NK-92 treated with Interleukin-12 subunit alpha and Interleukin-12 subunit beta, amount 100 ng/mL, for 24 hours (cell line): ENCODE data around the gene AXIN2.

Source experiments
- DNase-seq: peaks from one replicate; lab custom pipeline; 2025; lab: John Stamatoyannopoulos, UW

AXIN2 gene

DNA sequence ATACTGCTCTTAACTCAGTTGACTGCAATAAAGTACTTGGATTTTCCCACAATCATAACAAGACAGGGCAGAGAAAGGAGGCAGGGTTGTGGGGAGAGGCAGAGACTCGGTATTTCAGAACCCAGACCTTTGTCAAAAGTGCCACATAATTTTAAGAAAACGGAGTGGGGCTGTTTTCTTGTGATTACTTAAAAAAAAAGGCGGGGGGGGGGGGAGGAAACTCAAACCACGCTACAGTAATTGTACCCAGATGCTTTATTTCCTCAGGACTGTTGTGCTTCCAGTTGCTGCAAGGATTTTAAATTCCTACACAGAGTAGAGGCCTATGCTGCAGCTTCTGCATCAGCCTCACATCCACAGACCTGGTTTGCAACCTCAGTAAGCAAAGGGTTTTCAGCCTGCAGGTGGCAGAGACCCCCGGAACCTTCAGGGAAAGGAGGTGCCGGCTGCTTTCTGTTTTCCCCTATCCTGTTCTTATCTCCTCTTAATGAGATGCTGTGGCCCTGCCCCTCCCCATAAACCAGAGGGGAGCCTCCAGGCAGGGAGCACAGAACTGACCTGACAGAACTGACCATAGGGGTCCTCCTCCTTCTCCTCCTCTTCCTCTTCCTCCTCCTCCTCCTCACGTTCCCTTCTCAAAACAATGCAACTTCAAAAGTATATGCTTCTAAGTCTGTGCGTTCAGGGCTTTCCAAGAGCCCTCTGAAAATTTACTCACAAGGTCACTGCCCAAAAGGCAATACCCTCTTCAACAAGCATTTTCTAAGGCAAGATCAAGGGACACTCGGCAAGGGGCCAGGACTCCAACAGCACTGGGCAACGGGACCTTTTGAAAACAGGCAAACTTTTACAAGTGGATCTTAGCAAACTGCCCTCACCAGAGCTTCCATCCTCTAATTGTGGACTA, 7.5 kb downstream of the AXIN2 start:
- DNase-seq, result no peak

- no peak for DNase-seq
Measured at GRCh38 chr17:65553009-65553645, 8.3 kb downstream of the AXIN2 start.

DNA sequence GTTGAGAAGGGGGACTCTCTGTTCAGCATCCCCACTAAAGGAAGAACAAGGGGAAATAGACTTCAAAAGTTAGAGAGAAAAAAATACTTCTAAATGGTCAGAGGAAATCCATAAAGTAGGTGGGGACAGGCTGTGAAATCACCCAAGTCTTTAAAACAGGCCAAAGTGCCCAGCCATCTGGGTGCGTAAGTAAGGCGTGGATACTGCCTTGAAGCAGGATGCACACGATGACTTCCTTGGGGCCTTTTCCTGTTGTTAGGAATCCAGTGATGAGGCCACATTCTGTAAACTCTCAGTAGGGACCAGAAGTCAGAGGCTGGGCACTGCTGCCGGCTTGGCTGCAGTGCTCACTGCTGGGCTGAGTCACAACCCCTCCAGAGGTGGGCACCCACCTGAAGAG, 9.2 kb downstream of the AXIN2 start:
- no peak for DNase-seq

GRCh38 chr17:65551267-65552040, 10.0 kb downstream of the AXIN2 start:
- no peak for DNase-seq

GRCh38 chr17:65550758-65551157, 10.7 kb downstream of the AXIN2 start:
- DNase-seq, result no peak

DNA sequence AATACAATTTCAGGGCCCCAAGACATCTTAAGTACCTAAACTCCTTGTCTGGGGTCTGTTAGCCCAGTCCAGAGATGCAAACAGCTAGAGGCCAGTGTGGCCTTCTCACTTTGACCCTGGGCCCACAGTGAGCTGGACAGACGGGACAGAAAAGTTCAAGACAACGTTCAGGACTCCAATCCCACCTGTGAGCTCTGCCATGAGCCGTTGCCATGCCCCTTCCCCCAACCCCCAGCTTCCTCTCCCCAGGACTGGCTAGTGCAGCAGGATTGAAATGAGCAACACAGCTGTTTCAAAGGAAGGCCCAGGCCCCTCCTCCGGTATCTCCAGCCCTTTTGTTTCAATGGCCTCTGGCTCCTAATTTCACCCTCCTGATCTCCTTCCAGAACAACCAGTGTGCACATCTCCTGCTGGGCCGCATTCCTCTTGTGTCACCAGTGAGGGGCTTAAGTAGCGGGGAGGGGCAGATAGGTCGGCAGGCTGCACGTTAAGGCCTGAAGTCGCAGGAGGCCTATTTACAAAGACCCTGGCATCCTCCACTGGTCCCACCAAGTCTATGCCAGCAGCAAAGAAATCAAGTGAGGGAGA, 11.3 kb downstream of the AXIN2 start:
- no peak for DNase-seq

DNA sequence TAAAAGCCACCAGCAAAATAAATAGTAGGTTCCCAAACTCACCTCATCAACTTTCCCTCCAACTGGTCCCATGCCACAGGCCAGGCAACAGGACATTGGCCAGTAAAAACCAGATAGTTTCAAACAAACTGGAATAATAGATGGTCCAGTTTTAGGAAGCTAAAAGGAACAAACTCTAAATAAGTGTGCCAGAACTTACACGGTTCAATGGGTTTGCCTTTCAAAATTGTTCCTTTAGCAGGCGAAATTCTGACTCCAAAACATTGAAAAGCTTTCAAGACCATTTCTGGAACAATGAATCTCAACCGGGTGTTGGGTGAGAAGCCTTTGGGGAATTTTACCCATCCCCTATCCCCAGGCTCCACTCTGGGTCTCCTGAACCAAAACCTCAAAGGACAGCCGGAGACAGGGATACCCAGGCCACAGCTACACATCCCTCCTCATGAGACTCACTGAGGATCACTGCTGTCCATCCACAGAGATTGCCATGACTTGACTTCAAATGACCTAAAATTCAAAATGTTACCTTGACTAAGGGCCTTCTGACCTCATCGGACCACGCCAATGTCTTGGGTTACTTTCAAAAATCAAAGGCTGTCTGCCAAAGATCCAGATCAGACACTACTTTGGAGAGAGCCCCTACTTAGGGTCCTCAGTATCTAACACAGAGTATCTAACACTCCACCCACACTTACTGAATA, 13.0 kb downstream of the AXIN2 start:
- DNase-seq, result no peak

DNA sequence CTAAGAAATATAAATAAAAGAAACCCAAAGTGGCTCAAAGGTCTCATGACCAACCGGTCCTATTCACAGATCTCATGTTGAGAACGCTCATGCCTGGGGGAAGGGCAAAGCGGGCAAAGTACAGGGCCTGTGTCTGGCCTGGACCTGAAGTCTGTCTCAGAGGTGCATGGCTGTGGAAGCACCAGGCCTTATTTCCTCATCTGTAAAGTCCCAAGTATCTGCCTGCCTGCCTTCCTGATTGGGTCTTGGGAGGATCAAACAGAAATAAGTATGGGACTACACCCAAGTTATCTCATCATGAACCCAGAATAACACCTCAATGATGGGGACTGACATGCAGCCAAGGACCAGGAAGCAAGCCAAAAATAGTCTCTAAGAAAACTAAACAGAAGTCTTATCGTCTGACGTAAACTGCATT, 14.2 kb downstream of the AXIN2 start:
- DNase-seq, result no peak

DNA sequence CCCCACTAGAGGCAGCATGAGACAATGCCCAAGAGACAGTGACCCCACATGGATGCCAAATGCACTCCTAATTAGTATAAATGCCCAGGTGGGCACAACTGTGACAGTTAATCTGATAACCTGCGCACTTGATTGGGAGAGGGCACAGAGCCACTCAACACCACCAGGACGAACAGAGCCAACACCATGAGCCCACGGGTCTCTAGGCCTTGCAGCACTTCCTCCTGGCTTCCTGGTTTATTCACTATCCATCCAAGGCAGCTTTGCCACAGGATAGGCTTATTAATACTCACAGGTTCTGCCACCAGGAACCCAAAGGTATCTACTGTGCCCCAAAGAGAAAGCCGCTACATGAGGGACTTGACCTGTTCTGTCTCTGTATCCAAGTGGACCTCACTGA, 14.9 kb downstream of the AXIN2 start:
- no peak for DNase-seq

- DNase-seq, result no peak
Measured at GRCh38 chr17:65545705-65546523, 15.5 kb downstream of the AXIN2 start.

DNA sequence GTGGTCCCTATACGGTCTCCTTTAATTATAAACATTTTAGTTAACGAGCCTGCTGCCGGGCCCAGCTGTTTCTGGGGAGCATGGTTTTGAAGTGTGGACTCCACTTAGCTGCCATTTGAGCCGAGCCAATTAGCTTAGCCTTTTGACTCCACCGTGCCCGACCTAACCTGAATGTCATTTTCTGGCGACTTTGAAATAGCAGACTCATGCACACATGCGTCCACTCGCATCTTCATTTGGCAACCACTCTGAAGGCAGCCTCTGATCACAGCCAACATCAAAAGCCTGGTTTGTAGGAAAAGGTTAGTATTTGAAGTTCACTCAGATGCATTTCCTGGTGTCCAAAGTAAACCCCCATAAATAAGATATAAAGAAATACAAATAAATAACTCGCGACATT, 16.8 kb downstream of the AXIN2 start:
- no peak for DNase-seq

GRCh38 chr17:65542610-65543009, 18.8 kb downstream of the AXIN2 start:
- no peak for DNase-seq

DNA sequence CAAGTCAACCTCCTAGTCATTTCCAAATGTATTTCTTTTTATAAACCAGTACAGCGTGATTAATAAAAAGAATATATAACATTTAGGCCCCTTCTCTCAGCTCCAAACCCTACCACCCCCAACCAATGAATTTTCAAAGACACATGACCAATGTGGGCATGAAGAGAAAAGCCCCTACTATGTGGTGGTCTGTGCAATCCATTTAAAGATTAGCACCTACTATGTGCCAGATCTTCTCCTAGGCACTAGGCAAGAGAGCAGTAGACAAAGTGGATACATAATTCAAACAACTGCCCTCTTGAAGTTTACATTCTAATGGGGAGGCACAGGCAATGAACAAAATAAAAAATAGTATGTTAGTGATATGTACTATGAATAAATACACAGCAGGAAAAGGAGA, 19.4 kb downstream of the AXIN2 start:
- no peak for DNase-seq

DNA sequence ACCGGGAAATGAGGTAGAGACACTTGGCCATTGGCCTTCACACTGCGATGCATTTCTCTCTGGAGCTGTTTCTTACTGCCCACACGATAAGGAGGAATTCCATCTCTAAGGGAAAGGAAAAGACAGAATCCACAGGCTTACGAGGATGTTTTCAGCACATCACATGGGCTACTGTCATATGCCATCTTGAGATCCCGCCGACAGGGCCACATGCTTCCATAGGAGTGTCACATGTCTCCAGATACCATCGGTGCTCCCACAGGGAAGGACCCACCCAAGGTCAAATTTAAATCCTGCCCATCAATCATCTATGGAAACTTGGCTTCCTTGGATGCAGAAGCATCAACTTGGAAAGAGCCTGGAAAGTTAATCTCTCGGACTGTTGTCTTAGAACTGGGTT, 20.0 kb downstream of the AXIN2 start:
- no peak for DNase-seq

GRCh38 chr17:65539630-65540266, 21.7 kb downstream of the AXIN2 start:
- DNase-seq, result no peak

DNA sequence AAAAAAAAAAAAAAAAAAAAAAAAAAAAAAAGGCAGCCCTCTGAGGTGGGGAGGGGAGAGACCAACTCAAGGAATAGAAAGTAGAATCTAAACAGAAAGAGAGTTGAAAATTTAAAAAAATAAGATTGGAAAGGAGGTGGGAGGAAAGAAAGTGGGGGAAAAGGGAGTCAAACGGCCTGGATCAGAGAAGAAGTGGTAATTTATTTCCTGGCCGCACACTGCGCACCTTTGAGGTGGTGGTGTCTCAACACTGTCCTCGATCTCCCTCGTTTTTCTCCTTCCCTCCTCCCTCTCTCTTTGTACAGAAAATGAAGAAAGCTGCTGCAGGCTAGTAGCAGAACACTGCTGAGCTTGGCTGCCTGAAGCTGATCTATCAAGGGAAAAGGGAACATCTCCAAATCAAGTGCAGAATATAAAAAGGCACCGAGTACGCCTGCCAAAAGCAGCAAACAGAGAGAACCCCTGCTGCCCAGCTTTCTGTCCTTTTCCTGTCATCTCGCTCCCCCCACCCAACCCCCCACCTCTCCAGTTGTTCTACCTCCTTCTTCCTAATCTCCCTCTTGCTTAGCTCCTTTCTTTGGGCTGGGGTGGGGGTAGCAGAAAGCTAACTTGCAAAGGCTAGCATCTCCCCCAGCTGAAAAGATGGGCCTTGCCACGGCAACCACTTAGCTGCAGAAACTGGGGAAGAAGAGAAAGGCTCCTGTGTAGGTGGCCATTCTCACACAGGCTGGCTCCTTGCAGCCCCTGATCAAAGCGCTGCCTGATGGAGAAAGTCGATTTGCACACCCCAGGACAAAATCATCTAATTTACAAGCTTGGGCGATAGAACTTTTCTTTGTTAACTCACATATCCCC, 22.5 kb downstream of the AXIN2 start:
- DNase-seq, result no peak

DNA sequence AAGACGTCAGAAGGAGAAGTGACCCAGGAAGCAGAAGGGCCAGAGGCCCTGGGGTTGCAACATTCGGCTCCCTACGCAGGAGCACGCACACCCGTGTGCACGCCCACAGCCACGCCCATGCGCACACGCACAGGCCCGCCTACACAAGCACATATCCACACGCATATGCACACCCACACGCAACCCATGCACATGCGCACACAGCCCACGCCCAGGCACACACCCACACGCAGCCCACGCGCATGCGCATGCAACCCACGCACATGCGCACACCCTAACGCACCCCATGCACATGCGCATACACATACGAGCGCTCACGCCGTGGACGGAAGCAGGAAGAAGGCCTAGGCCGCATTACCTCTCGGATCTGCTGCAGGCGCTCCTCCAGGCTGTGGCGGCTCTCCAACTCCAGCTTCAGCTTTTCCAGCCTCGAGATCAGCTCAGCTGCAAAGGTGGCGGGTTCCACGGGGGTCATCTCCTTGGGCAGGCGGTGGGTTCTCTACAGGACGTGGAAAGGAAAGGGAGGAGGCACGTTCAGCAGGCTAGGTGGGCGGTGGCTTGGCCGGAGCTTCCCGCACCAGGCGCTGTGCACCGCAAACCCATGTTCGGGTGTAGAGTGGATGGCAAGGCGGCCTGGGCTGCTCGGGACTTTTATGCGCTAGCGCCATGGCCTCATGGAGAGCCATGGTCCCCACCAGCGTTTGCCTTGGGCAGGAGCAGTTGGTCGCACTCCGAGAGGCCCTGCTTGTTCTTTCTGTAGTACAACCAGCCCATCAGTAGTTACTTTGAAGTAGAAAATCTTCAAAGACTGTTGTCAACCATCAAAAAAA, 23.4 kb downstream of the AXIN2 start:
- no peak for DNase-seq

DNA sequence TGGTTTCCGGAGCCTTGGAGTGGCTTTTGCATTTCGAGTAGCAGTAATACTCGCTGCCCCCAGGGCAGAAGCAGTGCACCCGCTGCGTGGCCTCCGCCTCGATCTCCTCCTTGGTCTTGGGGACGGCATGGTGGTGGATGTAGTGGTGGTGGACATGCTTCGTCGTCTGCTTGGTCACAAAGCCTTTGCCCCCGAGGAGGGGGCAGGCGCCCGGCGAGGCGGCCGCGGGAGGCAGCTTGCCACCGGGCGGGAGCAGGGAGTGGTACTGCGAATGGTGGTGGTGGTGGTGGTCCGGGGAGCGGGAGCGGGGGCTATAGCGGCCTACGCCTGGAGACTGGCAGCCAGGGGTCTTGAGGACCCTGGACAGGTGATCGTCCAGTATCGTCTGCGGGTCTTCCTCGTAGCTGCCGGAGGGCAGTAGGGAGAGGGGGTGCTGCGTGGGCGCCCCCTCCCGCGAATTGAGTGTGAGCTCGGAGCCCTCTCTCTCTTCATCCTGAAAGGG, 24.1 kb downstream of the AXIN2 start:
- no peak for DNase-seq
